ENCODE data around the gene MYLK4. TPM values are rescaled to one million over a fixed set of nuclear protein-coding genes. Genes with fewer than 3 reads are reported as not detected.

Gene MYLK4
- total and polyA plus RNA-seq, 4 donors: 0.27 to 1.6 (median 1.0) TPM

DNA sequence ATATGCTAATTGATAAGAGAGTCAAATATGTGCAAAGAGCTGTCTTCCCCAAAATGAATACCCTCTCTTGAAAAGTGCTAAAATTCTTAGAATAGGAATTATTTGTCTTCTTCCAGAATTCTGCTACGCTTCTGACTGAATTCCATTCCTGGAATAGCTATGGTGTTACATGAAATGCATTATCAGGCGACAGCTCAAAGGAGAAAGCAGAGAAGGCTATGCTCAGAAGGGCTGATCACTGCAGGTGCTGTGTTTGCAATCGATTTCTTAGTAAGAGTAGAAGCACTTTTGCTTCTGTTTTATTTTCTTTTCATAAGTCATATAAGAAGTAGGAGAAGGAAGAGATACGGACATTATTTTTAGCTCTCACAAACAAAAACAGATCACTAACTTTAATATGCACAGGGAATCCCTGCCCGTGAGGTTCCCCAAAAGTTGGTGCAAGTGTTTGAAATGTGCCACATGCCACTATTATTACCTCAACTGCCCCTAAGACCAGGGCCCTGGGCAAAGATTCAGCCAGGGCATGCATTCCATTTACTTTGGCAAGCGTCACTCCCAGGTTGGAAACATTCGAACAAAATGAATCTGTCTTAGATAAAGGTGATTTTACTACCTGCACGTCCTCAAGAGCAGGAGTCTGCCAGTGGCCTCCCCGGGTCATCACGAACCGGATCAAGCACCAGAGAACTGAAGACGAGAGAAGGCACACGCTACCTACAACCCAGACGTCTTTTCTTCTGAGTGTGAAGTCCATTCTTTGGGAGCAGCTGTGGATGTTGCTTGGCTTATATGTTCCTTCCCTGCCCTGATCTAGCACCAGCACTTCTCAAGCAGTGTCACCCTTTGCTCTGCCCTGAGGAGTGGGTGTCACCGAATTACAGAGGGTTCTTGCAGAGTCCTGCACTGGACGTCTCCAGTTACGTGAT, 7.2 kb downstream of the MYLK4 start:
- H3K27ac ChIP-seq (ENCODE audit: low read depth in 1 of 2, low read length in 1 of 2): peak overlapping the region in 1 of 2 donors; percentile 54

DNA sequence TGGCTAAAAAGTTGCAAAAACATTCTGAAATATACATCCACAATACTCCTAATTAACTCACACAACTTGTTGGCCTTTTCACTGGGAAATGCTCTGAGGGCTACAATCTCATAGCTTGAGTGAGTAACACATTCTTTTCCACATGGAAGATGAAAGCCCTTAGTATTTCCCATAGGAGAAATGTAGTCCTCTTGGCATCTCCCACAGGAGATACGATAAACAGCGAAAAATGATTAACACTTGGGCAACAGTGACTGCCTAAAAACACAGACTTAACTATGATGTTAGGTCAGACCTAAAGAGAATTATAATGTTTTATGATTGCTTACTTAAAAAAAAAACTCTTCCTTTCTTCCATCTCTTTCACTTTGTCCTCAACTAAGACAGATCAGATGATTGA, 9.0 kb downstream of the MYLK4 start:
- H3K27ac ChIP-seq (ENCODE audit: low read depth in 1 of 2, low read length in 1 of 2): no peak overlapping the region
- no peak overlapping the region for H3K9ac ChIP-seq (ENCODE audit: insufficient read depth in 1 of 2, low read length in 2 of 2)
- DNase-seq: no peak
- H3K27me3 ChIP-seq (ENCODE audit: control insufficient read depth in 3 of 3, insufficient read depth in 3 of 3, low read length in 2 of 3): no peaks in the 10 kb centered on the region
- no peaks in the 10 kb centered on the region for H3K36me3 ChIP-seq (ENCODE audit: control insufficient read depth in 4 of 4, insufficient read depth in 4 of 4, low read length in 4 of 4)
- TF ChIP-seq, protein P1, sequence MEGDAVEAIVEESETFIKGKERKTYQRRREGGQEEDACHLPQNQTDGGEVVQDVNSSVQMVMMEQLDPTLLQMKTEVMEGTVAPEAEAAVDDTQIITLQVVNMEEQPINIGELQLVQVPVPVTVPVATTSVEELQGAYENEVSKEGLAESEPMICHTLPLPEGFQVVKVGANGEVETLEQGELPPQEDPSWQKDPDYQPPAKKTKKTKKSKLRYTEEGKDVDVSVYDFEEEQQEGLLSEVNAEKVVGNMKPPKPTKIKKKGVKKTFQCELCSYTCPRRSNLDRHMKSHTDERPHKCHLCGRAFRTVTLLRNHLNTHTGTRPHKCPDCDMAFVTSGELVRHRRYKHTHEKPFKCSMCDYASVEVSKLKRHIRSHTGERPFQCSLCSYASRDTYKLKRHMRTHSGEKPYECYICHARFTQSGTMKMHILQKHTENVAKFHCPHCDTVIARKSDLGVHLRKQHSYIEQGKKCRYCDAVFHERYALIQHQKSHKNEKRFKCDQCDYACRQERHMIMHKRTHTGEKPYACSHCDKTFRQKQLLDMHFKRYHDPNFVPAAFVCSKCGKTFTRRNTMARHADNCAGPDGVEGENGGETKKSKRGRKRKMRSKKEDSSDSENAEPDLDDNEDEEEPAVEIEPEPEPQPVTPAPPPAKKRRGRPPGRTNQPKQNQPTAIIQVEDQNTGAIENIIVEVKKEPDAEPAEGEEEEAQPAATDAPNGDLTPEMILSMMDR (IDR thresholded peaks at IDR 0.05; ENCODE audit: control extremely low read depth, extremely low read depth): no peak
- no peak for ATAC-seq (ENCODE audit: insufficient read depth, low FRiP score)
- H3K9me3 ChIP-seq (ENCODE audit: control insufficient read depth in 4 of 4, insufficient read depth in 3 of 4, low read length in 3 of 4): no peaks in the 10 kb centered on the region
- H3K4me3 ChIP-seq: no peak overlapping the region
- WGBS, 2 donors: 96 to 97% methylated on average over 2 of the region's 2 CpGs
- H3K4me1 ChIP-seq (ENCODE audit: control insufficient read depth in 5 of 5, insufficient read depth in 5 of 5, low read length in 5 of 5): no peaks in the 10 kb centered on the region

More for the DNA sequence above, 7.2 kb downstream of the MYLK4 start:
- Histone ChIP-seq H3K4me1 (ENCODE audit: control insufficient read depth in 5 of 5, insufficient read depth in 5 of 5, low read length in 5 of 5) (peaks cover 0 to 5% (median 0%) of the 10 kb centered on the region in 5 donors), H3K27me3 (ENCODE audit: control insufficient read depth in 3 of 3, insufficient read depth in 3 of 3, low read length in 2 of 3) (no peaks in the 10 kb centered on the region), H3K36me3 (ENCODE audit: control insufficient read depth in 4 of 4, insufficient read depth in 4 of 4, low read length in 4 of 4) (no peaks in the 10 kb centered on the region), H3K4me3 (no peak overlapping the region), H3K9me3 (ENCODE audit: control insufficient read depth in 4 of 4, insufficient read depth in 3 of 4, low read length in 3 of 4) (no peaks in the 10 kb centered on the region), H3K9ac (ENCODE audit: insufficient read depth in 1 of 2, low read length in 2 of 2) (no peak overlapping the region)
- WGBS, 2 donors: 84 to 92% methylated on average over 17 of the region's 17 CpGs
- DNase-seq (no peak), ATAC-seq (ENCODE audit: insufficient read depth, low FRiP score) (no peak)
- TF ChIP-seq, protein P1 (IDR thresholded peaks at IDR 0.05; ENCODE audit: control extremely low read depth, extremely low read depth): no peak

DNA sequence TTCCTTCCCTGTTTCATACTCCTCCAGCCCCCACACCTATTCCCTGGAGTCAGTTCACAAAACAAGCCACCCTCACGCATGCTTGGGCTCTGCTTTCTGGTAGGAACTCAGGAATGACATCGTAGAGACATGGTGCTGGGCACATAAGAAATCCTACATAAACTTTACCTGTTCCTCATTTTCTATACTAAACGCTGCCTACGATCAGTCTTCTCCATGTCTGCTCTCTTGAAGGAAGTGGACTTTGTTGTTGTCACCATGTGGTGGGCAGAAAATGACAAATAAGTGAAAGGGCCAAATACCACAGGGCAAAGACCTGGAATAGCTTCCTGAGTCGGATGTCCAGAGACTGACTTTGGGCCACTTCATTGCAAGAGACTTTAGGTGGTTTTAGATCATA, 10.1 kb downstream of the MYLK4 start:
- H3K9me3 ChIP-seq (ENCODE audit: control insufficient read depth in 4 of 4, insufficient read depth in 3 of 4, low read length in 3 of 4): no peaks in the 10 kb centered on the region
- H3K4me3 ChIP-seq: no peak overlapping the region
- no peaks in the 10 kb centered on the region for H3K4me1 ChIP-seq (ENCODE audit: control insufficient read depth in 5 of 5, insufficient read depth in 5 of 5, low read length in 5 of 5)
- DNase-seq: no peak
- no peak overlapping the region for H3K9ac ChIP-seq (ENCODE audit: insufficient read depth in 1 of 2, low read length in 2 of 2)
- WGBS, 2 donors: 53 to 77% methylated on average over 5 of the region's 5 CpGs
- no peaks in the 10 kb centered on the region for H3K27me3 ChIP-seq (ENCODE audit: control insufficient read depth in 3 of 3, insufficient read depth in 3 of 3, low read length in 2 of 3)
- H3K27ac ChIP-seq (ENCODE audit: low read depth in 1 of 2, low read length in 1 of 2): no peak overlapping the region
- no peaks in the 10 kb centered on the region for H3K36me3 ChIP-seq (ENCODE audit: control insufficient read depth in 4 of 4, insufficient read depth in 4 of 4, low read length in 4 of 4)
- TF ChIP-seq, protein P1 (IDR thresholded peaks at IDR 0.05; ENCODE audit: control extremely low read depth, extremely low read depth): no peak
- ATAC-seq (ENCODE audit: insufficient read depth, low FRiP score): no peak

Measured in lung (tissue), 12 donors.